Peyer's patch (tissue), 4 donors: ENCODE results near the gene KANSL1.

Source experiments
- POLR2A ChIP-seq, 2 donors: fragments of 450-650 bp; IDR thresholded peaks; one replicate each; pipeline ENCODE4 v1.5.1; 2017; ENCODE audit warnings: antibody characterized with exemption in 2 of 2, mild to moderate bottlenecking in 2 of 2, moderate library complexity in 2 of 2
- TF ChIP-seq, protein P1 (sequence below), 6 experiments: fragments of 450-650 bp in 4 of 6; fragments of 200-600 bp in 2 of 6; sonication (generic) in 1 of 6; IDR thresholded peaks; one replicate each; pipeline ENCODE4 v1.5.1; 2017 to 2019; ENCODE audit warnings: antibody characterized with exemption in 6 of 6, mild to moderate bottlenecking in 3 of 6, moderate library complexity in 1 of 6

DNA sequence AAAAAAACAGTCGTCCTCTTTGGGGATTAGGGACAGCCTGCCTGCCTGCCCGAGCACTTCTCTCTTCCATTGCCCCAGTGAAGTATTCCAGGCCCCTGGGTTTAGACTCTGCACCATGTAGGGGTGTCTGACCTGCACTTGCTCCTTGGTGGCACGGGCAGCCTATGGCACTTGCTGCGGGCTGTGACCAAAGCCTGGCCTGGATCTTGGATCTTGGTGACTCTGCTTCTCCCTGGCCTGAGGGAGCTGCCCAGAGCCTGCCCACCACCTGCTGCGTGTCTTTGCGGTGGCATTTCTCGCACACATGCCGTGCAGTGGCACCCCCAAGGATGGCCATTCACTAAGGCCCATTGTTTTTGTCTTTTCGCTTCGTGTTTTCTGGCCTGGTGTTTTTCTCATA is 200.3 kb downstream of the KANSL1 start:
- TF ChIP-seq, protein P1, sequence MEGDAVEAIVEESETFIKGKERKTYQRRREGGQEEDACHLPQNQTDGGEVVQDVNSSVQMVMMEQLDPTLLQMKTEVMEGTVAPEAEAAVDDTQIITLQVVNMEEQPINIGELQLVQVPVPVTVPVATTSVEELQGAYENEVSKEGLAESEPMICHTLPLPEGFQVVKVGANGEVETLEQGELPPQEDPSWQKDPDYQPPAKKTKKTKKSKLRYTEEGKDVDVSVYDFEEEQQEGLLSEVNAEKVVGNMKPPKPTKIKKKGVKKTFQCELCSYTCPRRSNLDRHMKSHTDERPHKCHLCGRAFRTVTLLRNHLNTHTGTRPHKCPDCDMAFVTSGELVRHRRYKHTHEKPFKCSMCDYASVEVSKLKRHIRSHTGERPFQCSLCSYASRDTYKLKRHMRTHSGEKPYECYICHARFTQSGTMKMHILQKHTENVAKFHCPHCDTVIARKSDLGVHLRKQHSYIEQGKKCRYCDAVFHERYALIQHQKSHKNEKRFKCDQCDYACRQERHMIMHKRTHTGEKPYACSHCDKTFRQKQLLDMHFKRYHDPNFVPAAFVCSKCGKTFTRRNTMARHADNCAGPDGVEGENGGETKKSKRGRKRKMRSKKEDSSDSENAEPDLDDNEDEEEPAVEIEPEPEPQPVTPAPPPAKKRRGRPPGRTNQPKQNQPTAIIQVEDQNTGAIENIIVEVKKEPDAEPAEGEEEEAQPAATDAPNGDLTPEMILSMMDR (IDR thresholded peaks at IDR 0.05), result no peak
- no peak for TF ChIP-seq POLR2A (IDR thresholded peaks at IDR 0.05)
